Posterior cingulate gyrus (tissue), 11 donors: ENCODE results near the gene CEACAM3.

ENCODE experiments used
- DNase-seq, 10 donors: peaks; one replicate each; pipeline versions ENCODE4 v3.0.0 to v3.0.0-alpha.2; 2020 to 2021; ENCODE audit warnings: mixed read lengths in 3 of 10
- intact Hi-C: fragments of 100-400 bp; cut with DNase I; formaldehyde crosslinking; loops from one replicate; pipeline ENCODE4 v1.15.1; 2023

The CEACAM3 gene

GRCh38 chr19:41837981-41838708 is 41.8 kb downstream of the CEACAM3 start:
- peak in 1 of 10 donors; percentile 35 for DNase-seq
- intact Hi-C loops: no loop called here

GRCh38 chr19:41839211-41839610 is 42.8 kb downstream of the CEACAM3 start:
- intact Hi-C loops: no loop called here

GRCh38 chr19:41843371-41843770 is 47.0 kb downstream of the CEACAM3 start:
- peak in 1 of 10 donors; percentile 12 for DNase-seq
- intact Hi-C loops: no loop called here

More at GRCh38 chr19:41839211-41839610, 42.8 kb downstream of the CEACAM3 start:
- DNase-seq: no peak

DNA sequence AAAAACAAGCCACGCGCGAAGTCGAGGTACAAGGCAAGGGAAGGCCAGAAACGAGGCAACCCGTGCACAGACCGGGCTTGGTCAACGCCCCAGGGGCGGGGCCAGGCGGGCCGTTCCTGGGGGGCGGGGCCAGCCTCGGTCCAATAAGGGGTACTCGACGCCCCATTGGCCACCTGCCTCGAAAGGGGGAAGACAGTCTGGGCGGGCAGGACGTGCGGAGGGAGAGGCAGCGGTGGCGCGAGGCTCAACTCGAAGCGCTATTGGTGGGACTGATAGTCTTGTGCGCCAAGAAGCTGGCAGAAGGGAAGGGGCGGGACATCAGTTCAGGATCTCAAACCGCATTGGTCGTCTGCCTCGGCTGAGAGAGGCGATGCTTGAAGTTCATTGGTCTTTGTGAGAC is 48.2 kb downstream of the CEACAM3 start, which contains the start of gene LYPD4:
TSS of gene LYPD4 (minus strand) at position 83 of the 400 bp plus-strand sequence. CDS start 5,398 bp downstream, outside the sequence.
- intact Hi-C loops: no loop called here
- no peak for DNase-seq

DNA sequence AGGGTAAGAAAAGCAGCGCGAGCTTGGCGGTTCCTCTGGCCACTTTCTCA is 48.4 kb downstream of the CEACAM3 start, which contains the start of gene DMRTC2:
TSS of gene DMRTC2 (plus strand) at position 42 of the 50 bp plus-strand sequence. CDS start 2,387 bp downstream, outside the sequence.
- no peak for DNase-seq
- intact Hi-C loops: no loop called here

DNA sequence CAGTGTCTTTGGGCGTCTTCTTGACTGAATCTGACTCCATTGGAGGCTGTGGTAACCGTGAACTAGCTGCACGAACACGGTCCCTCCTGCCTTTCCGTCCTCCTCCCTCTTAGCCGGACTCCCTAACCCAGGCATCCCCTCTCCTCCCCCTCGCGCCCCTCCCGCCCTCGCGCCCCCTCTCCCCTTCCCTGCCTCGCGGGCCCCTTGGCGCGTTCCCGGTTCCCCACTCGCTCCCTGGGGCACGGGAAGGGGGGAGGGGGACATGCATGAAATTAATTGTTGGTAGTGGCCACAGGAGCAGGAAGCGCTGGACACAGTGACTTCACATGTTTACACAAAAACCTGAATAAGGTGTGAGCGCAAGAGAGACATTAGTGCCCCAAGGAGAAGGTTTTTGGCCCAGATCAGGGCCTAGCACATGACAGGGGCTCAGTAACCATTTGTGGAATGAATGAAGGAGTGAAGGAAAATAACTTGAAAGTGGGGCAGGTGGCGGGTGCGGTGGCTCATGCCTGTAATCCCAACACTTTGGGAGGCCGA is 48.7 kb downstream of the CEACAM3 start:
- intact Hi-C loops: no loop called here
- no peak for DNase-seq

DNA sequence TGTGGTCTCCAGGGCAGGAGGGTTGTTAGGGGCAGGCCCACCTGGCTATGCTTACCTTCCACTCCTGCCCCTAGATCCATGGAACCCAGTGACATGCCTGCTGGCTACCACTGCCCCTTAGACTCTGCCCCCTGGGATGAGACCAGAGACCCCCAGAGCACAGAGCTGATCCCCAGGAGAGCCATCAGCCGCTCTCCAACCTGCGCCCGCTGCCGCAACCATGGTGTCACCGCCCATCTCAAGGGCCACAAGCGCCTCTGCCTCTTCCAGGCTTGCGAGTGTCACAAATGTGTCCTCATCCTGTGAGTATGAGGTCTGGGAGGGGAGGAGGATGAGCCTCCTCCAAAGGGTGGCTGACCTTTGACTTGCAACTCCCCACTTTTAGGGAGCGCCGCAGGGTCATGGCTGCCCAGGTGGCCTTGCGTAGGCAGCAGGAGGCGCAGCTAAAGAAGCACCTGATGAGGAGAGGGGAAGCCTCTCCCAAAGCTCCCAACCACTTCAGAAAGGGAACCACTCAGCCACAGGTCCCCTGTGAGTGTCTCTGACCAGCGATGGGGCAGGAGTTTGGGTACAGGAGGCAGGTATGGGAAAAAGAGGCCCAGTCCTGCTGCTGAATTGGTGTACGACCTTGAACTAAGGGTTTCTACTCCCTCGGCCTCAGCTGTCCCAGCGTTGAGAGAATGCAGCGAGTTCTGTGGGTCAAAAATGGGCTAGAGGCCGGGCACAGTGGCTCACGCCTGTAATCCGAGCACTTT is 51.1 kb downstream of the CEACAM3 start:
- DNase-seq: peak in 1 of 10 donors; percentile 39
- intact Hi-C loops: no loop called here

DNA sequence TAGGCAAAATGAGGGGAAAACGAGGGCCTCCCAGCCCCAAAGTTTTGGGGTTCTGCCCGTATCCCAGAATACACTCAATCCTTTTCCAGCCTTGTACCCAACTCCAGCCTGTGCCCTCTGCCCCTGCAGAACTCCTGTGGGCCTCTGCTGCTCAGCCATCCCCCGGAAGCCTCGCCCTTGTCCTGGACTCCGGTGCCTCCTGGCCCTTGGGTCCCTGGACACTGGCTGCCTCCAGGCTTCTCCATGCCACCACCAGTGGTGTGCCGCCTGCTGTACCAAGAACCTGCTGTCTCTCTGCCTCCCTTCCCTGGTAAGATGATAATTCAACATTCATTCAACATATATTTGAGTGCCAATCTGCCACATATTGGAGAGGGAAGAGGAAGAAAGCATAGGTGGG is 52.3 kb downstream of the CEACAM3 start:
- intact Hi-C loops: no loop called here
- DNase-seq: no peak

- intact Hi-C loops: no loop called here
- no peak for DNase-seq
These were observed 52.7 kb downstream of the CEACAM3 start for GRCh38 chr19:41849067-41849466.

- DNase-seq: peak in 1 of 10 donors; percentile 58
- intact Hi-C loops: no loop called here
These were observed 54.0 kb downstream of the CEACAM3 start for GRCh38 chr19:41850381-41850780.

DNA sequence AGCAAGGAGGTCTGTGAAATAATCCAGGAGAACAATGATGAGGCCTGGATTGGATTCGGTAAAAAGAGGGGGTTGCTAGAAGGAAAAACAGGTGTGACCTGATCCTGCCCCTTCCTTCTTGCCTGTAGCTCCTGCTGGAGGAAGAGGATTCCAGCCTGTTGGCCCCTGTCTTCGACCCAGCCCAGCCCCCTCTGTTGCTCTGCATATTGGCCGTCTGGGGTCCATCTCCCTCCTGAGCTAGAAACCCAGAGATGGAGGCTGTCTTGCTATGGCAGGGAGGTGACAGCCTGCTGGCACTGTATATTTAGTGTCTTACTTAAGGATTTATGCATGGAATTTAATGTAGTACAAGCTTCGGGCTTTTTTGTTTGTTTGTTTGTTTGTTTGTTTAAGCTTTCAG is 55.1 kb downstream of the CEACAM3 start:
- intact Hi-C loops: no loop called here
- peak in 1 of 10 donors; percentile 5 for DNase-seq

DNA sequence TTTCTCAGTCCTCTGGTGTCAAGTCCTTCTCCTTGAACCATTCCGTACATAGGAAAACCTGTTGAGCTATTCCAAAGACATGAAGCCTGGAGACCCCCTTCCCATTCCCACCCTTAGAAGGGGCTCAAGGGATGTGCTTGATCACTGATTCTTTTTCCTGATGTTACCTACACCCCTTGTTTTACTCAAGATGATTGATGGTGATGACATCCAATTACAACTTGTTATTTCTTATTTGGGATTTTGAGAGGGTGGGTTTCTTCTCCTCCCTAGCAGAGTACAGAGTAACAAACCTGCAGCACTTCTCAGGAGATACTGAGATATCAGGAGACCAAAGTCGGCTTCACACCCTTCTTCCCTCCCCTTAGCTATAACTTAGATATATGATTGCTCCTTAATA is 57.0 kb downstream of the CEACAM3 start:
- DNase-seq: peak in 1 of 10 donors; percentile 4
- intact Hi-C loops: no loop called here

DNA sequence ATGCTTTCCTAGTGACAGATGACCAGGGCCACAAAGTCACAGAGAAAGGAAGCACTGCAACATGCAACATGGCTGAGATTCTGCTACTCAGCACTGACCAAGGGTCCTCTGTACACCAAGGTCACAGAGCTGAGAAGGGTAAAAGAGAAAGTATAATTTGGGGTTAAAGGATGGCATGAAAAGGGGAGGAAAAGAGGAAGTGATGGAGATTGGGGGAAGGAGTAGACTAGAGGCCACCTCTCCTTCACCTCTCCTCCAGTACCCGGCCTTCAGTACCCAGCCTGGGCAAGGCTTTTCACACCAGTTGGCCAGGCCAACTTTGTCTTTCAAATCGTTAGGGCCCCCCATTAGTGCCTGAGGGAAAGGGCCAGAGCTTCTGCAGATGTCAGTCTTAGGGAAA is 57.4 kb downstream of the CEACAM3 start:
- intact Hi-C loops: no loop called here
- peak in 1 of 10 donors; percentile 21 for DNase-seq

GRCh38 chr19:41859213-41859617 is 62.8 kb downstream of the CEACAM3 start:
- intact Hi-C loops: loop anchor here (2.0 kb wide), 1 partner anchor 100 kb away; the partner anchor contains the start of gene RABAC1
- no peak for DNase-seq

GRCh38 chr19:41859618-41860418 is 63.4 kb downstream of the CEACAM3 start, which contains the start of gene RPS19:
RPS19 (plus strand) TSS chr19:41860255; CDS start chr19:41860775, 520 bp downstream.
- intact Hi-C loops: loop anchor here (1.0 to 5.0 kb wide), 3 partner anchors 24 to 99 kb away; partner anchors contain the start of gene RABAC1
- DNase-seq: peak; percentile 97 to 100 (median 99)

DNA sequence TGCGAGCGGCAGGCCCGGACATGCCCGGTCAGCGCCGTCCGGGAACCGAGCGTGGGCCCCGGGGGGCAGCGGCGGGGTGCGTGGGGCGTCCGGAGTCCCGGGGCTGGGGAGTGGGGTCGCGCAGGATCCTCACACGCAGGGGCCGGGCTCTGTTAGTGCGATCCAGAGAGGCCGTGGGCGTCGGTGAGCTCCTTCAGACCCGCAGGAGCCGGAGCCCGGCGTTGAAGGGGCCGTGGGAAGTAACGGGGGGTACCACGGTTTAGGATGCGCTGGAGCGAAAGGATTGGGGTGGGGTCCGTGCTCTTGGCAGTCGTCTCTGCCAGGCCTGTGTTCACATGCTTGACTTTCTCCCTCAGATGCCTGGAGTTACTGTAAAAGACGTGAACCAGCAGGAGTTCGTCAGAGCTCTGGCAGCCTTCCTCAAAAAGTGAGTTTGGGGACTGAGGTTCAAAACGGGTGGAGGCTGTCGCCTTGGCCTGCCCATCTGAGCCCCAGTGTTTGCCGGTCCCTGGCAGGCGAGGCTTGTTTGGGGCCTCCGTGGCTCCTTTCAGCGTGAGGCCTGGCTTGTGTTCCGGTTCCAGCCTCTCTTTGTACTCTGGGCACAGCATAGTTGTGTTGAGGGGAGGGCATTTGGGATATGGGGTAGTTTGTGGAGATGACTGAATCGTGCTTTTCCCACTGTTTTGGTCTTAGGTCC is 64.2 kb downstream of the CEACAM3 start:
- DNase-seq: no peak
- intact Hi-C loops: loop anchor here (1.0 to 5.0 kb wide), 2 partner anchors 24 to 77 kb away; no protein-coding TSS in a partner anchor
